A549 (cell line): ENCODE results near the gene RHOB. TPM values are rescaled to one million over a fixed set of nuclear protein-coding genes. Genes with fewer than 3 reads are reported as not detected.

Experiments
- ATAC-seq, 2 experiments: fragments of 200-7000 bp in 1 of 2; fragments of >200 bp in 1 of 2; cut with Nextera tagmentation in 1 of 2; cut with Tn5 transposase in 1 of 2; 3 replicates each; pipeline versions ENCODE4 v1.8.0 to v1.9.1; 2018 to 2020; ENCODE audit warnings: mild to moderate bottlenecking in 1 of 2, moderate library complexity in 1 of 2
- CTCF ChIA-PET: fragments of 300-600 bp; sonication (Branson Sonifier 250); formaldehyde crosslinking; extraction: SDS; loops from one replicate; lab custom pipeline; 2021; ENCODE audit warnings: antibody characterized with exemption, inconsistent platforms; lab: Yijun Ruan, JAX
- POLR2A ChIA-PET: fragments of 350-600 bp; formaldehyde crosslinking; extraction: SDS; loops from one replicate; lab custom pipeline; 2021; ENCODE audit warnings: antibody characterized with exemption, inconsistent platforms; lab: Yijun Ruan, JAX
- DNase-seq, 2 experiments: peaks; one replicate each; pipeline versions ENCODE4 v3.0.0 to v3.0.0-alpha.2; 2011 to 2016; ENCODE audit warnings: low read depth in 1 of 2, low spot score in 1 of 2
- FAIRE-seq: peaks from 2 replicates; lab custom pipeline; 2011; peaks lifted over from hg19 to GRCh38; lab: Jason Lieb, UNC
- H3K27ac ChIP-seq, 2 experiments: fragments of >200 bp; sonication (Bioruptor Twin); formaldehyde crosslinking; 3 replicates each; pipeline ENCODE4 v1.5.1; 2016 to 2017
- H3K4me1 ChIP-seq: fragments of >200 bp; sonication (Bioruptor Twin); formaldehyde crosslinking; 3 replicates; pipeline ENCODE4 v1.6.1; 2016
- H3K4me2 ChIP-seq: fragments of >200 bp; sonication (Bioruptor Twin); formaldehyde crosslinking; 3 replicates; pipeline ENCODE4 v1.6.1; 2016
- H3K4me3 ChIP-seq: fragments of >200 bp; sonication (Bioruptor Twin); formaldehyde crosslinking; 3 replicates; pipeline ENCODE4 v1.5.1; 2016
- H3K9me3 ChIP-seq: fragments of >200 bp; sonication (Bioruptor Twin); formaldehyde crosslinking; 3 replicates; pipeline ENCODE4 v1.6.1; 2016
- ATOH8 ChIP-seq: fragments of 250-450 bp; sonication (Bioruptor Pico); IDR thresholded peaks from 2 replicates; pipeline ENCODE4 v1.5.0; 2020; ENCODE audit warnings: low read depth, mild to moderate bottlenecking, moderate library complexity
- CHD2 ChIP-seq: fragments of 150-350 bp; IDR thresholded peaks from 2 replicates; pipeline ENCODE4 v1.6.1; 2014; ENCODE audit warnings: low read length; ENCODE audit not compliant: partially characterized antibody
- CHD4 ChIP-seq: fragments of 200-600 bp; sonication (generic); IDR thresholded peaks from 2 replicates; pipeline ENCODE4 v1.6.1; 2016; ENCODE audit warnings: antibody characterized with exemption, mild to moderate bottlenecking, borderline replicate concordance
- CTCF ChIP-seq: fragments of >200 bp; sonication (Bioruptor Twin); formaldehyde crosslinking; IDR thresholded peaks from 3 replicates; pipeline ENCODE4 v1.5.1; 2016
- EHF ChIP-seq: fragments of 250-450 bp; sonication (Bioruptor Pico); IDR thresholded peaks from 2 replicates; pipeline ENCODE4 v1.5.0; 2020; ENCODE audit warnings: mild to moderate bottlenecking
- EP300 ChIP-seq, 2 experiments: fragments of >200 bp; sonication (Bioruptor Twin); formaldehyde crosslinking; IDR thresholded peaks; 2 replicates in 1 of 2; 3 replicates in 1 of 2; pipeline ENCODE4 v1.6.1; 2016 to 2017
- ESRRA ChIP-seq: fragments of 150-350 bp; IDR thresholded peaks from 2 replicates; pipeline ENCODE4 v1.6.1; 2014; ENCODE audit warnings: mild to moderate bottlenecking, low read length, borderline replicate concordance
- FOSB ChIP-seq: fragments of 250-450 bp; sonication (Bioruptor Pico); IDR thresholded peaks from 2 replicates; pipeline ENCODE4 v1.5.0; 2020; ENCODE audit warnings: mild to moderate bottlenecking, moderate library complexity
- FOSL2 ChIP-seq, 2 experiments: fragments of 450-650 bp in 1 of 2; fragments of >200 bp in 1 of 2; sonication (Bioruptor Twin) in 1 of 2; formaldehyde crosslinking; IDR thresholded peaks; 2 replicates each; pipeline versions ENCODE4 v1.5.0 to v1.6.1; 2016 to 2020; ENCODE audit warnings: mild to moderate bottlenecking in 1 of 2, moderate library complexity in 1 of 2
- FOXS1 ChIP-seq: fragments of 250-450 bp; sonication (Bioruptor Pico); IDR thresholded peaks from 2 replicates; pipeline ENCODE4 v1.5.0; 2020; ENCODE audit warnings: mild to moderate bottlenecking, moderate library complexity
- HDAC2 ChIP-seq: fragments of 200-600 bp; sonication (generic); IDR thresholded peaks from 2 replicates; pipeline ENCODE4 v1.6.1; 2016
- HEYL ChIP-seq: fragments of 250-450 bp; sonication (Bioruptor Pico); IDR thresholded peaks from 2 replicates; pipeline ENCODE4 v1.8.0; 2021; ENCODE audit warnings: mild to moderate bottlenecking, moderate library complexity
- HMGXB4 ChIP-seq: fragments of 250-450 bp; sonication (Bioruptor Pico); IDR thresholded peaks from 2 replicates; pipeline ENCODE4 v1.5.0; 2021; ENCODE audit warnings: mild to moderate bottlenecking, moderate library complexity, borderline replicate concordance
- HOXA7 ChIP-seq: fragments of 250-450 bp; sonication (Bioruptor Pico); IDR thresholded peaks from 2 replicates; pipeline ENCODE4 v1.5.0; 2020; ENCODE audit warnings: mild to moderate bottlenecking, moderate library complexity
- HOXB13 ChIP-seq: fragments of 250-450 bp; sonication (Bioruptor Pico); IDR thresholded peaks from 2 replicates; pipeline ENCODE4 v1.5.0; 2020; ENCODE audit warnings: low read depth, mild to moderate bottlenecking, moderate library complexity
- JUN ChIP-seq, 2 experiments: fragments of >200 bp; sonication (Bioruptor Twin); formaldehyde crosslinking; IDR thresholded peaks; 2 replicates in 1 of 2; 3 replicates in 1 of 2; pipeline ENCODE4 v1.6.1; 2016 to 2017
- MAZ ChIP-seq: fragments of 150-350 bp; IDR thresholded peaks from 2 replicates; pipeline ENCODE4 v1.6.1; 2014; ENCODE audit warnings: antibody characterized with exemption, low read depth, low read length, borderline replicate concordance
- NR3C1 ChIP-seq: fragments of >200 bp; sonication (Bioruptor Twin); formaldehyde crosslinking; IDR thresholded peaks from 3 replicates; pipeline ENCODE4 v1.6.1; 2017
- RAD21 ChIP-seq, 2 experiments: fragments of >200 bp in 1 of 2; sonication (Bioruptor Twin) in 1 of 2; formaldehyde crosslinking in 1 of 2; IDR thresholded peaks in 1 of 2; conservative IDR thresholded peaks in 1 of 2; 2 replicates in 1 of 2; 3 replicates in 1 of 2; pipeline ENCODE4 v1.6.1; 2012 to 2018; ENCODE audit warnings: inconsistent platforms in 1 of 2
- RARB ChIP-seq: fragments of 250-450 bp; sonication (Bioruptor Pico); IDR thresholded peaks from 2 replicates; pipeline ENCODE4 v1.8.0; 2021; ENCODE audit warnings: mild to moderate bottlenecking, moderate library complexity
- RCOR1 ChIP-seq: fragments of 150-350 bp; IDR thresholded peaks from 2 replicates; pipeline ENCODE4 v1.6.1; 2014; ENCODE audit warnings: antibody characterized with exemption, low read length, low read depth
- RNF2 ChIP-seq: fragments of 200-600 bp; sonication (generic); IDR thresholded peaks from 2 replicates; pipeline ENCODE4 v1.6.1; 2016; ENCODE audit warnings: low read depth, mild to moderate bottlenecking, antibody characterized with exemption, moderate library complexity, borderline replicate concordance
- SMC3 ChIP-seq: fragments of >200 bp; sonication (Bioruptor Twin); formaldehyde crosslinking; IDR thresholded peaks from 3 replicates; pipeline ENCODE4 v1.6.1; 2018; ENCODE audit warnings: inconsistent platforms
- SREBF2 ChIP-seq: fragments of 450-650 bp; IDR thresholded peaks from 2 replicates; pipeline ENCODE4 v1.6.1; 2014; ENCODE audit warnings: mild to moderate bottlenecking, moderate library complexity
- TP53 ChIP-seq: fragments of 250-450 bp; sonication (Bioruptor Pico); IDR thresholded peaks from 2 replicates; pipeline ENCODE4 v1.5.0; 2021; ENCODE audit warnings: mild to moderate bottlenecking, moderate library complexity
- USF2 ChIP-seq: fragments of 450-650 bp; IDR thresholded peaks from 2 replicates; pipeline ENCODE4 v1.6.1; 2014; ENCODE audit warnings: antibody characterized with exemption
- ZSCAN20 ChIP-seq: fragments of 250-450 bp; sonication (Bioruptor Pico); IDR thresholded peaks from 2 replicates; pipeline ENCODE4 v1.8.0; 2022; ENCODE audit warnings: mild to moderate bottlenecking, moderate library complexity
- WGBS: methylation state at CpG from one replicate; pipeline ENCODE4 v1.1.6; 2017; ENCODE audit errors: missing lambda C conversion rate; 5-methylcytosine and 5-hydroxymethylcytosine counted together
- polyA plus RNA-seq, 4 experiments: library from polyadenylated mRNA; depleted of rRNA in 3 of 4; stranded (reverse); fragments of >200 nt; fragmentation: RNase III in 1 of 4; extraction: RNeasy Plus Mini Kit Qiagen cat#74134 plus additional on column Dnase treatment in 1 of 4; gene quantifications; 2 replicates in 3 of 4; 3 replicates in 1 of 4; pipeline ENCODE4 v1.2.3, GENCODE V29; 2011 to 2017

RHOB gene
- polyA plus RNA-seq, 2 of the 4 experiments (the other 2 are of a cell fraction): 84.5 to 157 TPM

GRCh38 chr2:20398956-20399567 is 47.8 kb upstream of the RHOB start:
- ChIA-PET CTCF (interaction anchor here (0.6 to 9.1 kb wide), 14 partner anchors 13 to 252 kb away, joined by 3 to 135 read pairs (median 5); partner anchors contain the start of gene HS1BP3), POLR2A (no interaction called here)
- Histone ChIP-seq H3K9me3 (no peaks in the 10 kb centered on the region), H3K4me1 (no peaks in the 10 kb centered on the region), H3K27ac (no peak overlapping the region), H3K4me3 (no peak overlapping the region), H3K4me2 (no peak overlapping the region)
- no peak for TF ChIP-seq SREBF2
- no peak for TF ChIP-seq EP300 (IDR thresholded peaks at IDR 0.05)
- no peak for TF ChIP-seq ESRRA
- no peak for TF ChIP-seq HMGXB4 (CRISPR knock-in tag)
- TF ChIP-seq ZSCAN20 (CRISPR knock-in tag): no peak
- TF ChIP-seq HOXA7 (CRISPR knock-in tag): no peak
- TF ChIP-seq RNF2: no peak
- TF ChIP-seq HEYL (CRISPR knock-in tag): no peak
- TF ChIP-seq SMC3: no peak
- TF ChIP-seq HDAC2: no peak
- TF ChIP-seq RARB: no peak
- TF ChIP-seq FOXS1: no peak
- TF ChIP-seq JUN (IDR thresholded peaks at IDR 0.05): no peak
- TF ChIP-seq FOSB (CRISPR knock-in tag): no peak
- TF ChIP-seq MAZ: no peak
- no peak for TF ChIP-seq NR3C1
- TF ChIP-seq TP53 (CRISPR knock-in tag): no peak
- no peak for ATAC-seq
- FAIRE-seq: no peak
- WGBS: 54% methylated on average over 7 of the region's 7 CpGs
- no peak for DNase-seq

- Histone ChIP-seq H3K4me3 (no peak overlapping the region), H3K27ac (no peak overlapping the region), H3K4me2 (no peak overlapping the region), H3K9me3 (no peaks in the 10 kb centered on the region), H3K4me1 (no peaks in the 10 kb centered on the region)
- POLR2A ChIA-PET: no interaction called here
- CTCF ChIA-PET: interaction anchor here (1.0 to 9.1 kb wide), 8 partner anchors 11 to 251 kb away, joined by 3 to 135 read pairs (median 43); partner anchors contain the start of gene HS1BP3
- ATAC-seq: no peak
- no peak for DNase-seq
- FAIRE-seq: no peak
- 93% methylated on average over 1 of the region's 1 CpG for WGBS
- TF ChIP-seq ESRRA: no peak
- TF ChIP-seq RAD21 (conservative IDR thresholded peaks at IDR 0.05 in 1 of 2, IDR thresholded peaks at IDR 0.05 in 1 of 2): no peak
- TF ChIP-seq EP300 (IDR thresholded peaks at IDR 0.05): no peak
- no peak for TF ChIP-seq EHF (CRISPR knock-in tag)
- no peak for TF ChIP-seq ATOH8
- no peak for TF ChIP-seq RARB
- TF ChIP-seq CTCF: no peak
- no peak for TF ChIP-seq CHD2
- TF ChIP-seq RCOR1: no peak
- no peak for TF ChIP-seq HOXB13 (CRISPR knock-in tag)
- no peak for TF ChIP-seq USF2
- no peak for TF ChIP-seq HMGXB4 (CRISPR knock-in tag)
- TF ChIP-seq FOSL2 (IDR thresholded peaks at IDR 0.05): no peak
- no peak for TF ChIP-seq FOSL2 (CRISPR knock-in tag; IDR thresholded peaks at IDR 0.05)
- no peak for TF ChIP-seq CHD4
Measured at GRCh38 chr2:20400306-20400705, 46.6 kb upstream of the RHOB start.
